Measurements from ENCODE around the gene ECSCR.

The ECSCR gene

GRCh38 chr5:139475865-139476617 is 13.5 kb upstream of the ECSCR start:
- no peak for TF ChIP-seq CTCF (IDR thresholded peaks at IDR 0.05; ENCODE audit: low read depth, low read length)

GRCh38 chr5:139474890-139475791 is 12.6 kb upstream of the ECSCR start:
- no peak for TF ChIP-seq CTCF (IDR thresholded peaks at IDR 0.05; ENCODE audit: low read depth, low read length)
- H3K4me3 ChIP-seq (ENCODE audit: low read depth, low read length): no peak overlapping the region

More at GRCh38 chr5:139475865-139476617, 13.5 kb upstream of the ECSCR start:
- no peak overlapping the region for H3K4me3 ChIP-seq (ENCODE audit: low read depth, low read length)

GRCh38 chr5:139473565-139473964 is 11.0 kb upstream of the ECSCR start:
- no peak overlapping the region for H3K4me3 ChIP-seq (ENCODE audit: low read depth, low read length)
- TF ChIP-seq CTCF (IDR thresholded peaks at IDR 0.05; ENCODE audit: low read depth, low read length): no peak

GRCh38 chr5:139473105-139473504 is 10.6 kb upstream of the ECSCR start:
- TF ChIP-seq CTCF (IDR thresholded peaks at IDR 0.05; ENCODE audit: low read depth, low read length): no peak
- H3K4me3 ChIP-seq (ENCODE audit: low read depth, low read length): no peak overlapping the region

- no peak overlapping the region for H3K4me3 ChIP-seq (ENCODE audit: low read depth, low read length)
- TF ChIP-seq CTCF (IDR thresholded peaks at IDR 0.05; ENCODE audit: low read depth, low read length): no peak
These were observed 10.0 kb upstream of the ECSCR start for GRCh38 chr5:139472386-139473030.

- TF ChIP-seq CTCF (IDR thresholded peaks at IDR 0.05; ENCODE audit: low read depth, low read length): no peak
- no peak within 1 kb of the TSS for H3K4me3 ChIP-seq (ENCODE audit: low read depth, low read length)
These were observed 8.3 kb upstream of the ECSCR start, which contains the start of gene SMIM33 for GRCh38 chr5:139470821-139471300. SMIM33 (plus strand) TSS chr5:139471004; CDS start chr5:139471122, 118 bp downstream.

Measured in WI38 (cell line).